A549 (cell line): Measurements from ENCODE around the gene ZNF302. TPM values are rescaled to one million over a fixed set of nuclear protein-coding genes. Genes with fewer than 3 reads are reported as not detected.
A peak's percentile ranks its signal among the peaks of the same experiment; 100 is the strongest.

Experiments used
- ATAC-seq, 2 experiments: fragments of 200-7000 bp in 1 of 2; fragments of >200 bp in 1 of 2; cut with Nextera tagmentation in 1 of 2; cut with Tn5 transposase in 1 of 2; 3 replicates each; pipeline versions ENCODE4 v1.8.0 to v1.9.1; 2018 to 2020; ENCODE audit warnings: mild to moderate bottlenecking in 1 of 2, moderate library complexity in 1 of 2
- CTCF ChIA-PET: fragments of 300-600 bp; sonication (Branson Sonifier 250); formaldehyde crosslinking; extraction: SDS; loops from one replicate; lab custom pipeline; 2021; ENCODE audit warnings: antibody characterized with exemption, inconsistent platforms; lab: Yijun Ruan, JAX
- POLR2A ChIA-PET: fragments of 350-600 bp; formaldehyde crosslinking; extraction: SDS; loops from one replicate; lab custom pipeline; 2021; ENCODE audit warnings: antibody characterized with exemption, inconsistent platforms; lab: Yijun Ruan, JAX
- DNase-seq, 2 experiments: peaks; one replicate each; pipeline versions ENCODE4 v3.0.0 to v3.0.0-alpha.2; 2011 to 2016; ENCODE audit warnings: low read depth in 1 of 2, low spot score in 1 of 2
- FAIRE-seq: peaks from 2 replicates; lab custom pipeline; 2011; peaks lifted over from hg19 to GRCh38; lab: Jason Lieb, UNC
- H3K27ac ChIP-seq, 2 experiments: fragments of >200 bp; sonication (Bioruptor Twin); formaldehyde crosslinking; 3 replicates each; pipeline ENCODE4 v1.5.1; 2016 to 2017
- H3K4me1 ChIP-seq: fragments of >200 bp; sonication (Bioruptor Twin); formaldehyde crosslinking; 3 replicates; pipeline ENCODE4 v1.6.1; 2016
- H3K4me2 ChIP-seq: fragments of >200 bp; sonication (Bioruptor Twin); formaldehyde crosslinking; 3 replicates; pipeline ENCODE4 v1.6.1; 2016
- H3K4me3 ChIP-seq: fragments of >200 bp; sonication (Bioruptor Twin); formaldehyde crosslinking; 3 replicates; pipeline ENCODE4 v1.5.1; 2016
- H3K9me3 ChIP-seq: fragments of >200 bp; sonication (Bioruptor Twin); formaldehyde crosslinking; 3 replicates; pipeline ENCODE4 v1.6.1; 2016
- BHLHE40 ChIP-seq: IDR thresholded peaks from 2 replicates; pipeline ENCODE4 v1.6.1; 2012; ENCODE audit warnings: low read depth, low read length, inconsistent platforms
- CEBPB ChIP-seq, 2 experiments: fragments of >200 bp in 1 of 2; sonication (Bioruptor Twin) in 1 of 2; formaldehyde crosslinking in 1 of 2; IDR thresholded peaks; 2 replicates each; pipeline ENCODE4 v1.6.1; 2012 to 2016
- CTCF ChIP-seq: fragments of >200 bp; sonication (Bioruptor Twin); formaldehyde crosslinking; IDR thresholded peaks from 3 replicates; pipeline ENCODE4 v1.5.1; 2016
- ESRRA ChIP-seq: fragments of 150-350 bp; IDR thresholded peaks from 2 replicates; pipeline ENCODE4 v1.6.1; 2014; ENCODE audit warnings: mild to moderate bottlenecking, low read length, borderline replicate concordance
- HEYL ChIP-seq: fragments of 250-450 bp; sonication (Bioruptor Pico); IDR thresholded peaks from 2 replicates; pipeline ENCODE4 v1.8.0; 2021; ENCODE audit warnings: mild to moderate bottlenecking, moderate library complexity
- HOXB13 ChIP-seq: fragments of 250-450 bp; sonication (Bioruptor Pico); IDR thresholded peaks from 2 replicates; pipeline ENCODE4 v1.5.0; 2020; ENCODE audit warnings: low read depth, mild to moderate bottlenecking, moderate library complexity
- MYC ChIP-seq: IDR thresholded peaks from 2 replicates; pipeline ENCODE4 v1.6.1; 2012; ENCODE audit warnings: mild to moderate bottlenecking, inconsistent platforms, low read length, improper control_type of control experiment, borderline replicate concordance
- RNF2 ChIP-seq: fragments of 200-600 bp; sonication (generic); IDR thresholded peaks from 2 replicates; pipeline ENCODE4 v1.6.1; 2016; ENCODE audit warnings: low read depth, mild to moderate bottlenecking, antibody characterized with exemption, moderate library complexity, borderline replicate concordance
- WGBS: methylation state at CpG from one replicate; pipeline ENCODE4 v1.1.6; 2017; ENCODE audit errors: missing lambda C conversion rate; 5-methylcytosine and 5-hydroxymethylcytosine counted together
- polyA plus RNA-seq, 4 experiments: library from polyadenylated mRNA; depleted of rRNA in 3 of 4; stranded (reverse); fragments of >200 nt; fragmentation: RNase III in 1 of 4; extraction: RNeasy Plus Mini Kit Qiagen cat#74134 plus additional on column Dnase treatment in 1 of 4; gene quantifications; 2 replicates in 3 of 4; 3 replicates in 1 of 4; pipeline ENCODE4 v1.2.3, GENCODE V29; 2011 to 2017
- small RNA-seq, 6 experiments: library from RNA; depleted of rRNA; stranded (forward); fragments of <200 nt; gene quantifications; one replicate each; pipeline ENCODE3, GENCODE V24; 2012
- TF ChIP-seq, protein P1 (sequence below): fragments of 450-650 bp; IDR thresholded peaks from 2 replicates; pipeline ENCODE4 v1.6.1; 2014; ENCODE audit warnings: antibody characterized with exemption

The ZNF302 gene
- polyA plus RNA-seq, 2 of the 4 experiments (the other 2 are of a cell fraction), result 26.2 to 56.3 TPM

DNA sequence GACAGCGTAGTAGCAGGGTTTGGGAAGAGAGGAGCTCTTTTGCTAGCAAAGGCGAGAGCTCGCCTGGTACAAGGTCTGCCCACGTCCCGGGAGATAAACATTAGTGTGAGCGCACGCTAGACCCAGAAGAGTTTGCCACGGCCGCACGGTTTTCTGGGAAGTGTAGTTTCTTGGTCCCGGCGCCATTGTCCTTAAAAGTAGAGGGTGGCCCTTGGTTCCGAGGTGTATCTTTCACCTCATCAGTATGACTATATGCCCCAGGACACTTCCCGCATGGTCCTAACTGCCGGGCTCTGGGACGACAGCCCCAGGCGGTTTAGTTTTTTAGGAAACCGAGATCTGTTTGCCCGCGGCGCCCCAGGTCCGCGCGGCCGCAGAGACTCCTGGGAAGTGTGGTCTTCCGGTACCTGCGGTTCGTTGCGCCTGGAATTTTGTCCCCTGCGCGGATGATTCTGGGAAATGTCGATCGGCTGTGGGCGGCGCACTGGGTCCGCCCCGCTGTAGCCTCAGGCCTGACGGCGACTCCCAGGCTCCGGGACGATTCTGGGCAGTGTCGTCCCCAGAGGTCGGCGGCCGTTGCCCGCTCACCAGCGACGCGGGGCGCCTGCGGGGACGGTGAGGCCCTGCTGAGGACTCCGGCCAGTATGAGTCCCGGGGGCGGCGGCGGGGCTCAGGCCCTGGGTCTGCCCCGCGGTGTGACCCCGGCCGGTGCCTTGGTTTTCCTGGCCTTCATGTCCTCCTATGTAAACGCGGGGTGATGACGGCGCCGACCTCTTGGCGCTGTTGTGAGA is 56.5 kb downstream of the ZNF302 start, which contains the start of gene ZNF181 (continued):
- TF ChIP-seq HEYL (CRISPR knock-in tag), result no peak
- TF ChIP-seq RNF2, result peak; percentile 57; the same call in 1 of the 2 replicates
- TF ChIP-seq CTCF, result peak; percentile 4; the same call in 1 of the 3 replicates

GRCh38 chr19:34734537-34735103 is 57.1 kb downstream of the ZNF302 start:
- H3K4me3 ChIP-seq, result peak overlapping the region; percentile 67
- ATAC-seq, result no peak
- 28% methylated on average over 16 of the region's 16 CpGs for WGBS
- H3K27ac ChIP-seq, result peak overlapping the region; percentile 93
- CTCF ChIA-PET, result interaction anchor here (0.9 kb wide), 1 partner anchor 22 kb away, joined by 3 read pairs; no protein-coding TSS in a partner anchor
- peaks cover 61% of the 10 kb centered on the region for H3K9me3 ChIP-seq
- DNase-seq, result no peak
- peaks cover 4% of the 10 kb centered on the region; the same call in 1 of the 3 replicates for H3K4me1 ChIP-seq
- peak overlapping the region; percentile 85 for H3K4me2 ChIP-seq
- no peak for FAIRE-seq
- TF ChIP-seq, protein P1, sequence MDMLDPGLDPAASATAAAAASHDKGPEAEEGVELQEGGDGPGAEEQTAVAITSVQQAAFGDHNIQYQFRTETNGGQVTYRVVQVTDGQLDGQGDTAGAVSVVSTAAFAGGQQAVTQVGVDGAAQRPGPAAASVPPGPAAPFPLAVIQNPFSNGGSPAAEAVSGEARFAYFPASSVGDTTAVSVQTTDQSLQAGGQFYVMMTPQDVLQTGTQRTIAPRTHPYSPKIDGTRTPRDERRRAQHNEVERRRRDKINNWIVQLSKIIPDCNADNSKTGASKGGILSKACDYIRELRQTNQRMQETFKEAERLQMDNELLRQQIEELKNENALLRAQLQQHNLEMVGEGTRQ, result peak; percentile 35; the same call in 1 of the 2 replicates
- peak; percentile 4; the same call in 1 of the 2 replicates for TF ChIP-seq HOXB13 (CRISPR knock-in tag)
- TF ChIP-seq BHLHE40, result no peak
- TF ChIP-seq CEBPB (IDR thresholded peaks at IDR 0.05), result peak; percentile 56 to 76; a peak in 2 of 4 replicates
- peak; percentile 62; the same call in 1 of the 2 replicates for TF ChIP-seq ESRRA
- peak; percentile 62; the same call in 1 of the 2 replicates for TF ChIP-seq MYC
- POLR2A ChIA-PET, result no interaction called here

Small RNA genes lying within 50 kb of the gene (small RNA-seq; reads per million reads assigned to genes)
- 0 reads per million in 6 experiments for gene RF00611

Other genes with a start within 250 kb of the ZNF302 start
- gene UBA2, start 249.3 kb upstream of the ZNF302 start, polyA plus RNA-seq (2011; rRNA removed), result 504 and 514 TPM in 2 replicates
- gene UBA2, start 249.3 kb upstream of the ZNF302 start, polyA plus RNA-seq (2017; fragmentation: RNase III; extraction: RNeasy Plus Mini Kit Qiagen cat#74134 plus additional on column Dnase treatment), result 217 to 255 TPM (median 224 TPM) in 3 replicates
- gene WTIP, start 195.9 kb upstream of the ZNF302 start, polyA plus RNA-seq (2011; rRNA removed), result 18.8 and 22.0 TPM in 2 replicates
- 18.8 to 21.2 TPM (median 21.2 TPM) in 3 replicates for gene WTIP, start 195.9 kb upstream of the ZNF302 start, polyA plus RNA-seq (2017; fragmentation: RNase III; extraction: RNeasy Plus Mini Kit Qiagen cat#74134 plus additional on column Dnase treatment)
- 0.16 and 0.21 TPM in 2 replicates for gene SCGB2B2, start 519 bp upstream of the ZNF302 start, polyA plus RNA-seq (2011; rRNA removed)
- gene SCGB2B2, start 519 bp upstream of the ZNF302 start, polyA plus RNA-seq (2017; fragmentation: RNase III; extraction: RNeasy Plus Mini Kit Qiagen cat#74134 plus additional on column Dnase treatment), result 0.07 to 0.26 TPM (median 0.08 TPM) in 3 replicates
- gene ZNF181, start 56.6 kb downstream of the ZNF302 start, polyA plus RNA-seq (2011; rRNA removed), result 19.3 and 24.6 TPM in 2 replicates
- 13.6 to 17.0 TPM (median 14.2 TPM) in 3 replicates for gene ZNF181, start 56.6 kb downstream of the ZNF302 start, polyA plus RNA-seq (2017; fragmentation: RNase III; extraction: RNeasy Plus Mini Kit Qiagen cat#74134 plus additional on column Dnase treatment)
- 3.5 and 3.9 TPM in 2 replicates for gene ZNF599, start 95.5 kb downstream of the ZNF302 start, polyA plus RNA-seq (2011; rRNA removed)
- 2.6 to 2.8 TPM (median 2.8 TPM) in 3 replicates for gene ZNF599, start 95.5 kb downstream of the ZNF302 start, polyA plus RNA-seq (2017; fragmentation: RNase III; extraction: RNeasy Plus Mini Kit Qiagen cat#74134 plus additional on column Dnase treatment)
- gene ZNF30, start 249.2 kb downstream of the ZNF302 start, polyA plus RNA-seq (2011; rRNA removed), result 9.4 and 11.2 TPM in 2 replicates
- 5.1 to 5.7 TPM (median 5.4 TPM) in 3 replicates for gene ZNF30, start 249.2 kb downstream of the ZNF302 start, polyA plus RNA-seq (2017; fragmentation: RNase III; extraction: RNeasy Plus Mini Kit Qiagen cat#74134 plus additional on column Dnase treatment)